Hepatocyte (in vitro differentiated cells): ENCODE results near the gene C4orf50. TPM values are rescaled to one million over a fixed set of nuclear protein-coding genes. Genes with fewer than 3 reads are reported as not detected.

Experiments used
- DNase-seq: peaks from one replicate; pipeline ENCODE4 v3.0.0-alpha.2; 2016; ENCODE audit warnings: low spot score
- H2AFZ ChIP-seq: fragments of 200-600 bp; sonication (generic); 2 replicates; pipeline ENCODE4 v1.6.0; 2016; ENCODE audit warnings: antibody characterized with exemption, mild to moderate bottlenecking
- H3K27ac ChIP-seq: fragments of 200-600 bp; sonication (generic); 2 replicates; pipeline ENCODE4 v1.5.1; 2016; ENCODE audit warnings: mild to moderate bottlenecking
- H3K27me3 ChIP-seq: fragments of 200-600 bp; sonication (generic); 2 replicates; pipeline ENCODE4 v1.6.1; 2016
- H3K36me3 ChIP-seq: fragments of 200-600 bp; sonication (generic); replicated peaks from 2 replicates; pipeline ENCODE4 v1.5.1; 2016; ENCODE audit warnings: low read depth; ENCODE audit not compliant: insufficient read depth
- H3K4me1 ChIP-seq: fragments of 200-600 bp; sonication (generic); 2 replicates; pipeline ENCODE4 v1.5.1; 2016; ENCODE audit warnings: mild to moderate bottlenecking, moderate library complexity; ENCODE audit not compliant: insufficient read depth
- H3K4me2 ChIP-seq: fragments of 200-600 bp; sonication (generic); 2 replicates; pipeline ENCODE4 v1.6.0; 2016
- H3K4me3 ChIP-seq: fragments of 200-600 bp; sonication (generic); 2 replicates; pipeline ENCODE4 v1.5.1; 2016; ENCODE audit warnings: mild to moderate bottlenecking
- H3K79me2 ChIP-seq: fragments of 200-600 bp; sonication (generic); 2 replicates; pipeline ENCODE4 v1.6.0; 2017; ENCODE audit warnings: mild to moderate bottlenecking
- H3K9me2 ChIP-seq: fragments of 200-600 bp; sonication (generic); replicated peaks from 2 replicates; pipeline ENCODE4 v1.6.0; 2017; ENCODE audit warnings: mild to moderate bottlenecking; ENCODE audit not compliant: insufficient read depth
- H3K9me3 ChIP-seq: fragments of 200-600 bp; sonication (generic); 2 replicates; pipeline ENCODE4 v1.5.1; 2016; ENCODE audit warnings: low read depth, mild to moderate bottlenecking
- H4K20me1 ChIP-seq: fragments of 200-600 bp; sonication (generic); 2 replicates; pipeline ENCODE4 v1.6.0; 2016; ENCODE audit warnings: mild to moderate bottlenecking; ENCODE audit not compliant: insufficient read depth, poor library complexity, severe bottlenecking
- EZH2 ChIP-seq: fragments of 200-600 bp; sonication (generic); IDR thresholded peaks from 2 replicates; pipeline ENCODE4 v1.6.1; 2016; ENCODE audit warnings: antibody characterized with exemption, mild to moderate bottlenecking, borderline replicate concordance
- EZH2phosphoT487 ChIP-seq: fragments of 200-600 bp; sonication (generic); IDR thresholded peaks from one replicate; pipeline ENCODE4 v1.6.1; 2018; ENCODE audit warnings: antibody characterized with exemption, mild to moderate bottlenecking, low read depth, moderate library complexity; ENCODE audit not compliant: unreplicated experiment, severe bottlenecking
- WGBS: methylation state at CpG from one replicate; pipeline ENCODE4 v1.1.6; 2016; ENCODE audit warnings: low lambda C conversion rate; ENCODE audit errors: missing lambda C conversion rate; 5-methylcytosine and 5-hydroxymethylcytosine counted together
- polyA plus RNA-seq: library from polyadenylated mRNA; unstranded; fragments of >200 nt; fragmentation: Nextera tagmentation; extraction: Ambion mirVana; gene quantifications from 2 replicates; pipeline ENCODE4 v1.2.1, GENCODE V29; 2016
- total RNA-seq: library from RNA; depleted of rRNA; stranded (reverse); fragments of >200 nt; gene quantifications from 2 replicates; pipeline ENCODE4 v1.2.3, GENCODE V29; 2014
- TF ChIP-seq, protein P1 (sequence below): fragments of 200-600 bp; sonication (generic); IDR thresholded peaks from 2 replicates; pipeline ENCODE4 v1.5.1; 2016; ENCODE audit warnings: antibody characterized with exemption, mild to moderate bottlenecking; ENCODE audit not compliant: poor library complexity

Gene C4orf50
- total and polyA plus RNA-seq, 2 experiments from 2014 or later: not detected

DNA sequence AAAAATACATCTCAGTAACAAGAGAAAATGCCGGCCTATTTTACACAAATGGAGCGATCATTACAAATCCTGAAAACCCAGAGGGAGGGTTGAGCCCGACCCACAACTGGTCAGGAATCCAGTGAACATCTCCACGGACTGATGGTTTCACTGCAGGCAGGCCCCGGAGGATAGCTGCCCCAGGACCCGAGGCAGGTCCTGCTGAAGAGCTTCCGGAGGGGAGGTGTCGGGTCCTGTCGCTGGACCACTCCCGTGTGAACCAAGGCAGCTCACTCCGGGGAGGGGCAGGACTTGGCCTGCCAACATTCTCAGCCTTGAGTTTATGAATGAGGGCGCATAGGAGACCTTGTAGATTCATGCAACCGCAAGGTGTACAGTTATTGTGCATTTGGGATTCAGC lies 120.6 kb downstream of the C4orf50 start:
- TF ChIP-seq EZH2 (no peak), EZH2phosphoT487 (no peak)
- TF ChIP-seq, protein P1, sequence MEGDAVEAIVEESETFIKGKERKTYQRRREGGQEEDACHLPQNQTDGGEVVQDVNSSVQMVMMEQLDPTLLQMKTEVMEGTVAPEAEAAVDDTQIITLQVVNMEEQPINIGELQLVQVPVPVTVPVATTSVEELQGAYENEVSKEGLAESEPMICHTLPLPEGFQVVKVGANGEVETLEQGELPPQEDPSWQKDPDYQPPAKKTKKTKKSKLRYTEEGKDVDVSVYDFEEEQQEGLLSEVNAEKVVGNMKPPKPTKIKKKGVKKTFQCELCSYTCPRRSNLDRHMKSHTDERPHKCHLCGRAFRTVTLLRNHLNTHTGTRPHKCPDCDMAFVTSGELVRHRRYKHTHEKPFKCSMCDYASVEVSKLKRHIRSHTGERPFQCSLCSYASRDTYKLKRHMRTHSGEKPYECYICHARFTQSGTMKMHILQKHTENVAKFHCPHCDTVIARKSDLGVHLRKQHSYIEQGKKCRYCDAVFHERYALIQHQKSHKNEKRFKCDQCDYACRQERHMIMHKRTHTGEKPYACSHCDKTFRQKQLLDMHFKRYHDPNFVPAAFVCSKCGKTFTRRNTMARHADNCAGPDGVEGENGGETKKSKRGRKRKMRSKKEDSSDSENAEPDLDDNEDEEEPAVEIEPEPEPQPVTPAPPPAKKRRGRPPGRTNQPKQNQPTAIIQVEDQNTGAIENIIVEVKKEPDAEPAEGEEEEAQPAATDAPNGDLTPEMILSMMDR: no peak
- H3K4me1 ChIP-seq: no peaks in the 10 kb centered on the region
- no peaks in the 10 kb centered on the region for H3K9me3 ChIP-seq
- 88% methylated on average over 13 of the region's 13 CpGs for WGBS
- H3K4me2 ChIP-seq: no peak overlapping the region
- H3K9me2 ChIP-seq: no peaks in the 10 kb centered on the region
- H3K36me3 ChIP-seq: no peaks in the 10 kb centered on the region
- H4K20me1 ChIP-seq: no peaks in the 10 kb centered on the region
- H3K79me2 ChIP-seq: no peaks in the 10 kb centered on the region
- H3K27ac ChIP-seq: no peak overlapping the region
- H3K4me3 ChIP-seq: no peak overlapping the region
- DNase-seq: no peak
- no peak overlapping the region for H2AFZ ChIP-seq
- H3K27me3 ChIP-seq: peaks cover 66% of the 10 kb centered on the region

DNA sequence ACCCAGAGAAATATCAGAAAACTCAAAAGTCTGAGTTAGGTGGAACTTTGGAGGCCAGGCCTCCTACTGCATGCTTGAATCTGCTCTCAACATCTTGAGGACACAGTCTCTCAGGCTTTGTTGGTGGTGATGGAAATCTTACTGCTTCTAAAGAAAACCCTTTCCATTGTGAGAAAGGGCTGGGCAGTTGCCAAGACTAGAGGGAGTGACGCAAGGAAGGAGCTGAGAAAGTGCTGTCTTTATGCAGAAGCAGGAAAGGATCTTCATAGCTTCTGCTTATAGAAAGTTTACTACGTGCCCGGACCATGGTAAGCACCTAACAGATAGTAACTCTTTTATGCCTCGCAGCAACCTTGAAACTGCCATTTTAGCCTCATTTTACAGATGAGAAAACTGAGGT lies 122.9 kb downstream of the C4orf50 start:
- WGBS: 70% methylated on average over 4 of the region's 4 CpGs
- Histone ChIP-seq H3K36me3 (no peaks in the 10 kb centered on the region), H3K4me2 (no peak overlapping the region), H3K27me3 (peaks cover 84% of the 10 kb centered on the region), H3K79me2 (no peaks in the 10 kb centered on the region), H3K4me3 (no peak overlapping the region), H2AFZ (no peak overlapping the region), H3K9me2 (no peaks in the 10 kb centered on the region), H3K27ac (no peak overlapping the region), H3K4me1 (peaks cover 4% of the 10 kb centered on the region), H3K9me3 (no peaks in the 10 kb centered on the region), H4K20me1 (no peaks in the 10 kb centered on the region)
- TF ChIP-seq EZH2 (no peak), EZH2phosphoT487 (no peak)
- TF ChIP-seq, protein P1: no peak
- DNase-seq: no peak

DNA sequence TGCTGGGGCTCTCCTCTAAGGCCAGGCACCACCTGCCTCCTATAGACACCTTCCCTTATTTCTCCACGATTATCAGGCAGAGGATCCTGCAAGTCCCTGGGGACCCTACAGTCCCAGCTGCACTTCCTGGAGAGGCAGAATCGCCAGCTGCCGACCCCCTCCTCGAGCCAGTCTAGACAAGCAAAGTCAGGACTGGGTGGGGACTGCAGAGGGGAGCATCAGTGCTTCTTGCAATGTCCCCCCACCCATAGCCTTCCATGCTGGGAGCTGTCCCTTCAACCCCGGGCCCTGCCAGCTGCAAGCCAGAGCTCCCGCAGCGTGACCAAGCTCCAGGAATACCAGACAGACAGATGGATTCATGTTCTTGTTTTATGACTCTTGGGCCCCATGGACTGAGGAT lies 124.0 kb downstream of the C4orf50 start:
- DNase-seq: no peak
- H3K27me3 ChIP-seq: peaks cover 89% of the 10 kb centered on the region
- no peaks in the 10 kb centered on the region for H3K36me3 ChIP-seq
- H3K9me2 ChIP-seq: no peaks in the 10 kb centered on the region
- no peak overlapping the region for H3K27ac ChIP-seq
- H3K4me2 ChIP-seq: no peak overlapping the region
- no peak overlapping the region for H2AFZ ChIP-seq
- no peak overlapping the region for H3K4me3 ChIP-seq
- no peaks in the 10 kb centered on the region for H4K20me1 ChIP-seq
- WGBS: 81% methylated on average over 7 of the region's 7 CpGs
- no peak for TF ChIP-seq EZH2phosphoT487
- TF ChIP-seq, protein P1: no peak
- TF ChIP-seq EZH2: no peak
- H3K9me3 ChIP-seq: no peaks in the 10 kb centered on the region
- no peaks in the 10 kb centered on the region for H3K79me2 ChIP-seq
- H3K4me1 ChIP-seq: peaks cover 4% of the 10 kb centered on the region

DNA sequence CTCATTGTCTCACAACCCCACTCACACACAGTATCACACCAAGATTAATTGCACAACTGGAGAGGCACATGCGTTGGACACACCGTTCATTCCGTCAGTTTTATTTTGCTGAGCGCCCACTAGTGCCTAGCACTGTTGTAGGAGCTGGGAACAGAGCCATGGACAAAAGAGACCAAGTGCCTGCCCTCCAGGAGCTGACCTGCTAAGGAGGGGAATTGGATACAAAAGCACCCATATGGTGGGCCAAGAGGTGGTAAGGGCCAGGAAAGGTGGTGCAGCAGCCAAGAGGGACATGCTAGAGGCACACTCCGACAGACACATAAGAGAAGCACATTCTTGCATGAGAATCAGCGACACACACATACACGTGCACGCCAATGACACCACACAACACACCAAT lies 124.6 kb downstream of the C4orf50 start:
- H3K36me3 ChIP-seq: no peaks in the 10 kb centered on the region
- H3K4me3 ChIP-seq: no peak overlapping the region
- H3K4me2 ChIP-seq: peak overlapping the region; percentile 73
- 70% methylated on average over 8 of the region's 8 CpGs for WGBS
- H3K9me3 ChIP-seq: no peaks in the 10 kb centered on the region
- no peaks in the 10 kb centered on the region for H3K9me2 ChIP-seq
- H3K4me1 ChIP-seq: peaks cover 4% of the 10 kb centered on the region
- H3K79me2 ChIP-seq: no peaks in the 10 kb centered on the region
- DNase-seq: no peak
- TF ChIP-seq, protein P1: no peak
- no peak for TF ChIP-seq EZH2
- no peak for TF ChIP-seq EZH2phosphoT487
- peaks cover 89% of the 10 kb centered on the region for H3K27me3 ChIP-seq
- no peak overlapping the region for H3K27ac ChIP-seq
- H4K20me1 ChIP-seq: no peaks in the 10 kb centered on the region
- no peak overlapping the region for H2AFZ ChIP-seq
